HL-60 (cell line): ENCODE results near the gene IQCE.
"Not testable (repeated sequence)": the region's sequence is repeated elsewhere in the genome, so short reads cannot be mapped to it uniquely, and the experiment has no call there.

Experiments used
- DNase-seq, 2 experiments: peaks; one replicate each; pipeline ENCODE4 v3.0.0-alpha.2; 2010 to 2020; ENCODE audit warnings: low read depth in 1 of 2, low spot score in 1 of 2
- H3K27ac ChIP-seq: fragments of 250-450 bp; sonication (Bioruptor Pico); replicated peaks from 2 replicates; pipeline ENCODE4 v1.5.1; 2020; ENCODE audit warnings: mild to moderate bottlenecking, moderate library complexity
- H3K27me3 ChIP-seq: fragments of 250-450 bp; sonication (Bioruptor Pico); 2 replicates; pipeline ENCODE4 v1.5.1; 2021; ENCODE audit warnings: mild to moderate bottlenecking, moderate library complexity; ENCODE audit not compliant: insufficient read depth, poor library complexity, severe bottlenecking
- H3K4me3 ChIP-seq: replicated peaks from 2 replicates; pipeline ENCODE4 v1.5.1; 2011; ENCODE audit warnings: mild to moderate bottlenecking, control low read depth, low read length; ENCODE audit not compliant: insufficient read depth
- CTCF ChIP-seq: IDR thresholded peaks from one replicate; pipeline ENCODE4 v1.5.1; 2011; ENCODE audit warnings: low read length, control low read depth, inconsistent platforms; ENCODE audit not compliant: insufficient read depth
- GABPA ChIP-seq: IDR thresholded peaks from 2 replicates; pipeline ENCODE4 v1.6.1; 2012; ENCODE audit warnings: low read depth
- POLR2AphosphoS5 ChIP-seq: IDR thresholded peaks from 2 replicates; pipeline ENCODE4 v1.6.1; 2012; ENCODE audit warnings: low read depth
- REST ChIP-seq: IDR thresholded peaks from 2 replicates; pipeline ENCODE4 v1.6.1; 2012; ENCODE audit warnings: low read depth; ENCODE audit not compliant: insufficient replicate concordance
- SPI1 ChIP-seq: IDR thresholded peaks from 2 replicates; pipeline ENCODE4 v1.6.1; 2012; ENCODE audit warnings: low read depth, mild to moderate bottlenecking, borderline replicate concordance

The IQCE gene

GRCh38 chr7:2587778-2588177, 29.0 kb downstream of the IQCE start:
- no peak for TF ChIP-seq GABPA
- TF ChIP-seq CTCF: no peak
- TF ChIP-seq POLR2AphosphoS5: no peak
- TF ChIP-seq REST: no peak
- TF ChIP-seq SPI1: no peak
- Histone ChIP-seq H3K27ac (no peak overlapping the region), H3K4me3 (no peak overlapping the region), H3K27me3 (no peaks in the 10 kb centered on the region)
- no peak for DNase-seq

GRCh38 chr7:2589341-2589740, 30.6 kb downstream of the IQCE start:
- Histone ChIP-seq H3K27ac (no peak overlapping the region), H3K4me3 (no peak overlapping the region), H3K27me3 (no peaks in the 10 kb centered on the region)
- DNase-seq: no peak
- no peak for TF ChIP-seq CTCF
- no peak for TF ChIP-seq POLR2AphosphoS5
- TF ChIP-seq SPI1: no peak
- no peak for TF ChIP-seq GABPA
- no peak for TF ChIP-seq REST

GRCh38 chr7:2589941-2590340, 31.2 kb downstream of the IQCE start:
- not testable (repeated sequence) for H3K4me3 ChIP-seq, H3K27ac ChIP-seq, DNase-seq, H3K27me3 ChIP-seq

GRCh38 chr7:2592375-2592865, 33.6 kb downstream of the IQCE start:
- Histone ChIP-seq H3K4me3 (no peak overlapping the region), H3K27ac (no peak overlapping the region), H3K27me3 (no peaks in the 10 kb centered on the region)
- DNase-seq: no peak
- no peak for TF ChIP-seq CTCF
- TF ChIP-seq GABPA: no peak
- no peak for TF ChIP-seq REST
- TF ChIP-seq SPI1: no peak
- no peak for TF ChIP-seq POLR2AphosphoS5
